ENCODE data around the gene TMEM101. TPM values are rescaled to one million over a fixed set of nuclear protein-coding genes. Genes with fewer than 3 reads are reported as not detected.

TMEM101 gene
- total RNA-seq, 1 experiment from 2014 or later = 18.6 TPM

- no peaks in the 10 kb centered on the region for H3K27me3 Mint-ChIP-seq (ENCODE audit: low read depth)
- Histone ChIP-seq H4K5ac (ENCODE audit: insufficient read length, low read depth, low read length) (no peak overlapping the region), H3K4ac (ENCODE audit: low read depth, low read length) (no peak overlapping the region), H2BK12ac (ENCODE audit: insufficient read length, low read depth, low read length) (no peak overlapping the region), H3K23ac (ENCODE audit: insufficient read length, low read depth, low read length) (no peak overlapping the region), H3K56ac (ENCODE audit: insufficient read length, low read depth, low read length) (no peak overlapping the region), H3K14ac (ENCODE audit: insufficient read depth, low read length) (no peak overlapping the region), H2BK5ac (ENCODE audit: insufficient read length, low read length) (no peak overlapping the region), H3K27ac (ENCODE audit: insufficient read length, low read depth, low read length) (no peak overlapping the region), H2BK120ac (ENCODE audit: low read depth, low read length, poor library complexity, severe bottlenecking) (no peak overlapping the region), H3K4me1 (ENCODE audit: insufficient read depth, low read length) (no peaks in the 10 kb centered on the region), H3K18ac (ENCODE audit: insufficient read length, low read depth, low read length) (no peak overlapping the region), H3T11ph (ENCODE audit: low read length) (no peak overlapping the region), H4K91ac (ENCODE audit: insufficient read length, low read depth, low read length) (no peak overlapping the region), H2BK20ac (ENCODE audit: low read depth, low read length, poor library complexity, severe bottlenecking) (no peak overlapping the region), H3K9me3 (ENCODE audit: control insufficient read depth, low read depth, low read length) (no peaks in the 10 kb centered on the region), H3K79me2 (ENCODE audit: insufficient read depth, low read length) (no peaks in the 10 kb centered on the region), H2BK15ac (ENCODE audit: low read depth, low read length) (no peak overlapping the region), H3K4me2 (ENCODE audit: insufficient read depth, insufficient read length, low read length) (no peak overlapping the region), H2AK5ac (ENCODE audit: insufficient read length, low read length) (no peak overlapping the region), H3K23me2 (ENCODE audit: insufficient read length, low read depth, low read length, poor library complexity, severe bottlenecking) (no peaks in the 10 kb centered on the region), H3K79me1 (ENCODE audit: insufficient read depth, low read depth, low read length, poor library complexity, severe bottlenecking) (no peaks in the 10 kb centered on the region), H3K9ac (ENCODE audit: extremely low read depth, insufficient read length, low read length) (no peak overlapping the region), H4K8ac (replicated peaks; ENCODE audit: insufficient read length, low read depth, low read length) (no peak overlapping the region), H3K27me3 (ENCODE audit: insufficient read depth, low read length) (no peaks in the 10 kb centered on the region), H2AFZ (ENCODE audit: low read length) (no peak overlapping the region), H4K20me1 (ENCODE audit: control insufficient read depth, insufficient read depth, insufficient read length) (no peaks in the 10 kb centered on the region)
- DNase-seq = no peak
- H3K27ac Mint-ChIP-seq = peak overlapping the region in 2 of 3 experiments; percentile 74 to 82; a peak in 4 of 7 replicates
- H3K4me3 Mint-ChIP-seq = no peak overlapping the region
- no peaks in the 10 kb centered on the region for H3K4me1 Mint-ChIP-seq
- WGBS (ENCODE audit: extremely low coverage, insufficient read length, low lambda C conversion rate) = no CpG with 5 or more reads among the region's 6 CpGs
- no peaks in the 10 kb centered on the region for H3K9me3 Mint-ChIP-seq
- peaks cover 2 to 36% (median 13%) of the 10 kb centered on the region in 3 experiments; a peak in 5 of 7 replicates for H3K36me3 Mint-ChIP-seq (ENCODE audit: insufficient read depth in 1 of 3, low read depth in 3 of 3)
- no peak for TF ChIP-seq CTCF (conservative IDR thresholded peaks at IDR 0.05)
These were observed 9.5 kb upstream of the TMEM101 start for GRCh38 chr17:44024271-44024663.
